GM12891 (cell line): ENCODE measurements around the gene NUDCD3.

Experiments
- POLR2A ChIP-seq: IDR thresholded peaks from 2 replicates; pipeline ENCODE4 v1.6.1; 2011; ENCODE audit warnings: low read depth, low read length, control low read depth
- POLR2AphosphoS5 ChIP-seq: IDR thresholded peaks from 2 replicates; pipeline ENCODE4 v1.6.1; 2011; ENCODE audit warnings: low read depth, low read length, control low read depth
- SPI1 ChIP-seq: IDR thresholded peaks from 2 replicates; pipeline ENCODE4 v1.6.1; 2011; ENCODE audit warnings: low read depth, low read length, control low read depth

DNA sequence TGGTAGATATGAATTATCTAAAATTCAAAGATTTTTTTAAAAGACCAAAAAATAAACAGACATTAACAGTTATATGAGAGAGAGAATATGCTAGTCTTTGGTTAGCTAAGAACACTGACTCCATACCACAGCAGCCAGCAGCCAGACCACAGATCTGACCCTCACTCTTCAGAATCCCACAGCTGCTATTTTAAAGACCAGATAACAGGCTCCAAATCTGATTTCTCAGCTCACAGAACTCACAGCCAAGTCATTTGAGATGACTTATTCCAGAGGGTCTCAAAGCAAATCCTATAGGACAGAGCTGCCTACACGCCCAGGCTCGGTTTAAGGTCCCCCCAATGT is 20.4 kb downstream of the NUDCD3 start:
- TF ChIP-seq SPI1 (no peak), POLR2A (no peak), POLR2AphosphoS5 (no peak)
